GM12801 (cell line): ENCODE results near the gene PHACTR3.

Experiments
- CTCF ChIP-seq: IDR thresholded peaks from one replicate; pipeline ENCODE4 v1.5.1; 2011; ENCODE audit warnings: control low read depth; ENCODE audit not compliant: insufficient read length; ENCODE audit errors: extremely low read depth

Gene PHACTR3

GRCh38 chr20:59780494-59781185 lies 176.3 kb downstream of the PHACTR3 start:
- TF ChIP-seq CTCF: no peak

GRCh38 chr20:59781226-59781625 lies 176.9 kb downstream of the PHACTR3 start:
- TF ChIP-seq CTCF: no peak

- peak; percentile 50 for TF ChIP-seq CTCF
These were observed 178.8 kb downstream of the PHACTR3 start for GRCh38 chr20:59782986-59783640.

GRCh38 chr20:59783641-59784010 lies 179.3 kb downstream of the PHACTR3 start:
- no peak for TF ChIP-seq CTCF

- no peak for TF ChIP-seq CTCF
These were observed 180.0 kb downstream of the PHACTR3 start for GRCh38 chr20:59784365-59784764.

GRCh38 chr20:59784791-59785668 lies 180.7 kb downstream of the PHACTR3 start:
- no peak for TF ChIP-seq CTCF

- TF ChIP-seq CTCF: no peak
These were observed 181.3 kb downstream of the PHACTR3 start for GRCh38 chr20:59785669-59785959.
